ENCODE data around the gene ARL3.

ARL3 gene

GRCh38 chr10:102641880-102642735 is 72.1 kb downstream of the ARL3 start:
- in situ Hi-C loops (cut with MboI; ENCODE audit: low sequenced_read_pairs) = no loop called here

GRCh38 chr10:102641402-102641801 is 72.8 kb downstream of the ARL3 start:
- in situ Hi-C loops (cut with MboI; ENCODE audit: low sequenced_read_pairs) = no loop called here

- in situ Hi-C loops (cut with MboI; ENCODE audit: low sequenced_read_pairs) = no loop called here
Observed at GRCh38 chr10:102639537-102639936, 74.7 kb downstream of the ARL3 start.

DNA sequence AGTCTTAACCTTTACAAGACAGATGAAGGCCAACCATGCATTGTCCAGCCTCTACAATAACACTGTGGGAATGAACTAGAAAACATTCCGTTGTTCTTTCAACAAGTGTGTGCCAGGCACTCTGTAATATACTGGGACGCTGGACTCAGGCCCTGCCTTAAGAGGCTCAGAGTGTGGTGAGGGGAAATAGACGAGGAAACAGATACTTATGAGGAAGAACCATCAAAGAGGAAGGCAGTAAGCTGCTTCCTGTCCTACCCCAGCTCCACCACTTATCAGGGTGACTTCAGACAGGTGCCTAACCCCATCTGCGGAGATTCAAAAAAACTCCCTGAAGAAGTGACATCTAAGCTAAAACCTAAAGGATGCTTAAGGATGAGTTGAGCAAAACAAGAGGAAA is 78.8 kb downstream of the ARL3 start:
- in situ Hi-C loops (cut with MboI; ENCODE audit: low sequenced_read_pairs) = no loop called here

DNA sequence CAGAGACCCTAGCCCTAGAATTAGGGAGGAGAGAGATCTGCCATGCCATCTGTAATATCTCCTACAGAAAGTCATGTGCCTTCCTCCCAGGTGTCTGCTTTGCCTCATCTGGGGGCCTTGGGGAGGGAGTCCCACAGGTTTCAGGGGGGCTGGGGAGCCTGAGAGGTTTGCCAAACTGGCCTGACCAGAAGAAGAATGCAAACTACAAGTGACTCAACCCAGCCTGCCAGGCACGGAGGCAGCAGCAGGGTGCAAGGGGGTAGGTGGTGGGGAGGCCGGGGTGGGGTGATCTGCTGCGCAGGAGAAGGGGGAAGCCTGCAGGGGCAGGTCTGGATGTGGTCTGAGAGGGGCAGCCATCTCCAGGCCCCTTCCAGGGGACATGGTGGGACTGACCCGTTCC is 79.5 kb downstream of the ARL3 start:
- in situ Hi-C loops (cut with MboI; ENCODE audit: low sequenced_read_pairs) = no loop called here

GRCh38 chr10:102633848-102634247 is 80.3 kb downstream of the ARL3 start:
- in situ Hi-C loops (cut with MboI; ENCODE audit: low sequenced_read_pairs) = no loop called here

DNA sequence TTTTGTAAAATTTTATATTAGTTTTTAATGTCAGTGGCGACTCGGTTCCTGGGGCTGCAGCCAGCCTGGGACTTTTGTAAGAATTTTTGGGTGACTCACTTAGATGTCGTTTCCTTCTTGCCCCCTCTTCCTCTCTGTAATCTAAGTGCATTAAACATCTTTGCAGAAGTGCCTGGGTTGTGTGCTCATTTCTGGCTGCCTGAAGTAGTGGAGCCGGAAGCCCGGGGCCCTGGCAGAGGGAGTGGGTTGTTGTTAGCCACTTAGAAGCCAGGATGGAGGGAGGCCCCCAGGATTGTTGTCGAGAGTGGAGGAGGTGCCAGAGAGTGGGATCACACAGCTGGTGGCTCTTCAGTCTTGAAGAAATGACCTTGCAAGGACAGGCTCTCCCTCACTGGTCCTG is 80.9 kb downstream of the ARL3 start:
- in situ Hi-C loops (cut with MboI; ENCODE audit: low sequenced_read_pairs) = no loop called here

DNA sequence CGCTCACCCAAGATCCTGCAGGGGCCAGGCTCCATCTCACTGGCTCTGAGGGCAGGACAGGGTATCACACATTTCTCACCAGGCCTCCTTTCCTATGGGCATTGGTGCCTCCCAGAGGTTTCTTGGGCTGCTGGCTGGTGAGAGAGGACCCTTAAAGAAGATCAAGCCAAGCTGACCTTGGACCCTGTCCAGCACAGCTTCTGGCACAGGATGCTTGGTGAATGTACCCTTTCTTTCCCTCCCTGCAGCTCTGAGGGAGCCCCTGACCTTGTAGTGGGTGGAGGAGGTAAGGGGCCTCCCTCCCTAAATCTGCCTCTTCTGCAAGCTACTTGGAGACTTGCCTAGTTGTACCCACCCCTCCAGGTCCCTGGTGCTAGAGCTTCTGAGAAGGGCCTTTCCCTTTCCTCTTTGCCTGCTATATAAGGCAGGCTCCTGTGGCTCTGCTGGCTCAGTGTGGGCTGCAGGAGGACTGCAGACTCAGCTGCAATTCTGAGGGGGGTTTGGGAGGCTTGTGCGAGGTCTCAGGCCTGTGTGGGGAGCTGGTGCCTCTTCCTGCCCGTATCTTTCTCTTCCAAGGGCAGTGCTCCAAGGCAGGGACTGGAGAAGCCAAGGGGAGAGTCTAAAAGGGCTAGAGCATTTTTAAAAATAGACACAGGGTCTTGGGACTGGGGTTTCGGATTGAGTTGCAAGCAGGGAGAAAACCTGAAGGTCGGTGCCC is 81.6 kb downstream of the ARL3 start:
- in situ Hi-C loops (cut with MboI; ENCODE audit: low sequenced_read_pairs) = no loop called here

- in situ Hi-C loops (cut with MboI; ENCODE audit: low sequenced_read_pairs) = no loop called here
Observed at GRCh38 chr10:102631525-102632393, 82.4 kb downstream of the ARL3 start.

GRCh38 chr10:102630663-102631062 is 83.5 kb downstream of the ARL3 start:
- in situ Hi-C loops (cut with MboI; ENCODE audit: low sequenced_read_pairs) = no loop called here

- in situ Hi-C loops (cut with MboI; ENCODE audit: low sequenced_read_pairs) = no loop called here
Observed at GRCh38 chr10:102629661-102630614, 84.3 kb downstream of the ARL3 start.

GRCh38 chr10:102628451-102628911 is 85.7 kb downstream of the ARL3 start:
- in situ Hi-C loops (cut with MboI; ENCODE audit: low sequenced_read_pairs) = no loop called here

GRCh38 chr10:102627736-102628293 is 86.4 kb downstream of the ARL3 start:
- in situ Hi-C loops (cut with MboI; ENCODE audit: low sequenced_read_pairs) = no loop called here

DNA sequence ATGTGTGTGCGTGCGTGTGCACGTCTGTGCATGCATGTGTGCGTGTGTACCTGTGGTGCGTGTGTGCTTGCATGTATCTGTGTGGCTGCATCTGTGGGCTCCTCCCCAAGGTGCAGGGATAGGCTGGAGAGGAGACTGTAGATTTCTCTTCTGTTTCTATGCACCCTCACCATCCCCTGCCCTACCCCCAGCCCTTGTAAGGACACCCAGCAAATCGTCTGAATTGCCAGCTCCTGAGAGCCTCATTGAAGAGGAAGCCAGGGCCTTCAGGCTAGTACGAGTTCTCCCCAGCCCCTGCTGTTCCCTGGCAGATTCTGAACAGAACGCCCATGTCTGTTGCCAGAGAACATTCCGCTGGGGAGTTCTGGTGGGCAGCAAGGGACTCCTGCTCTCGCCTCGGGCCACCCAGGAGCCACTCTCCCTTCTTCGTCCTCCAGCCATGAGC is 86.9 kb downstream of the ARL3 start:
- in situ Hi-C loops (cut with MboI; ENCODE audit: low sequenced_read_pairs) = no loop called here

GRCh38 chr10:102626026-102626685 is 88.0 kb downstream of the ARL3 start:
- in situ Hi-C loops (cut with MboI; ENCODE audit: low sequenced_read_pairs) = no loop called here

- in situ Hi-C loops (cut with MboI; ENCODE audit: low sequenced_read_pairs) = no loop called here
Observed at GRCh38 chr10:102624751-102625645, 89.2 kb downstream of the ARL3 start.

DNA sequence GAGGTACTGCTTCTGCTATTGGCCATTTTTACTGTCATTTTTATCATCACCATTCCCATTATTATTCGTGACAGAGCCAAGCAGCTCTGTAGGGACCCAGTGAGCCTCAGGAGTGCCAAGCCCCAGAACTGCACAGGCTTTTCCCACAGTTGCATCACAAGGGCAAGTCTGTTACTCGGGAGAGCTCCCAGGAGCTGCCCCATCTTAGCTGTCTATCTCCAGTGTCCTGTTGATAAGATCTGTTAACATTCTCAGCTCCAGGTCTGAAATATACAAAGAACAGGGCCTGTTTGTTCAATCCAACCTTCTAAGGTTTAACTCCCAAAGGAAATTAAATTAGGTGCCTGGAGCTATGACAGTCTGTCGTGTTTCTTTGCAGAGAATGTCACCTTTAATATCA is 90.1 kb downstream of the ARL3 start:
- in situ Hi-C loops (cut with MboI; ENCODE audit: low sequenced_read_pairs) = no loop called here
